GM18507 (cell line): ENCODE data around the gene LRCH4.
A peak's percentile ranks its signal among the peaks of the same experiment; 100 is the strongest.

Source experiments
- DNase-seq: peaks from one replicate; pipeline ENCODE4 v3.0.0; 2011; ENCODE audit warnings: low read depth; ENCODE audit not compliant: insufficient read length; ENCODE audit errors: extremely low spot score
- FAIRE-seq: peaks from 2 replicates; lab custom pipeline; 2011; peaks lifted over from hg19 to GRCh38; lab: Jason Lieb, UNC

LRCH4 gene

DNA sequence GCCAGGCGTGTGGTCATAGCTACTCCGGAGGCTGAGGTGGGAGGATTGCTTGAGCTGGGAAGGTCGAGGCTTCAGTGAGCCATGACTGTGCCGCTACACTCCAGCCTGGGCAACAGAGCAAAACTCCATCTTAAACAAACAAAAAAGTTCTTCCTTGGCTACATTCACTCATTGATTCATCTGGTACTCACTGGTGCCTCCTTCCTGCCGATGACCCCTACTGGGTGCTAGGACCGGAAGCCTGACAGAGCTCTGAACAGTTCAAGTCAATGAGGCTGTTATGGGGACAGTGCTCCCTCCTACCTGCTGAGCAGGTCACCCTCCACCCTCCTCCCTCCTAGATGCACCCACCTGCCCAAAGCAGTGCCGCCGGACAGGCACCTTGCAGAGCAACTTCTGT, 21.2 kb upstream of the LRCH4 start:
- DNase-seq, result no peak
- no peak for FAIRE-seq

DNA sequence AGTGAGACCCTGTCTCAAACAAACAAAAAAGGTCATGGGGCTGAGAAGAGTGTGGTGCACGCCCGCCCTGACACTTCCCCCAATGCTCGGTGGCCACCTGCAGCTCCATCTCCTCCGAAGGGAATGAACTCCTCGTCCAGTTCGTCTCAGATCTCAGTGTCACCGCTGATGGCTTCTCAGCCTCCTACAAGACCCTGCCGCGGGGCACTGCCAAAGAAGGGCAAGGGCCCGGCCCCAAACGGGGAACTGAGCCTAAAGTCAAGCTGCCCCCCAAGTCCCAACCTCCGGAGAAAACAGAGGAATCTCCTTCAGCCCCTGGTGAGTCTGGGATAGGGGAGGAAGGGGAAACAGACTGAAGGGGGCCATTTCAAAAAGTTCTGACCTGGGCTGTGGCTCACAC, 20.4 kb upstream of the LRCH4 start:
- DNase-seq (no peak), FAIRE-seq (no peak)

DNA sequence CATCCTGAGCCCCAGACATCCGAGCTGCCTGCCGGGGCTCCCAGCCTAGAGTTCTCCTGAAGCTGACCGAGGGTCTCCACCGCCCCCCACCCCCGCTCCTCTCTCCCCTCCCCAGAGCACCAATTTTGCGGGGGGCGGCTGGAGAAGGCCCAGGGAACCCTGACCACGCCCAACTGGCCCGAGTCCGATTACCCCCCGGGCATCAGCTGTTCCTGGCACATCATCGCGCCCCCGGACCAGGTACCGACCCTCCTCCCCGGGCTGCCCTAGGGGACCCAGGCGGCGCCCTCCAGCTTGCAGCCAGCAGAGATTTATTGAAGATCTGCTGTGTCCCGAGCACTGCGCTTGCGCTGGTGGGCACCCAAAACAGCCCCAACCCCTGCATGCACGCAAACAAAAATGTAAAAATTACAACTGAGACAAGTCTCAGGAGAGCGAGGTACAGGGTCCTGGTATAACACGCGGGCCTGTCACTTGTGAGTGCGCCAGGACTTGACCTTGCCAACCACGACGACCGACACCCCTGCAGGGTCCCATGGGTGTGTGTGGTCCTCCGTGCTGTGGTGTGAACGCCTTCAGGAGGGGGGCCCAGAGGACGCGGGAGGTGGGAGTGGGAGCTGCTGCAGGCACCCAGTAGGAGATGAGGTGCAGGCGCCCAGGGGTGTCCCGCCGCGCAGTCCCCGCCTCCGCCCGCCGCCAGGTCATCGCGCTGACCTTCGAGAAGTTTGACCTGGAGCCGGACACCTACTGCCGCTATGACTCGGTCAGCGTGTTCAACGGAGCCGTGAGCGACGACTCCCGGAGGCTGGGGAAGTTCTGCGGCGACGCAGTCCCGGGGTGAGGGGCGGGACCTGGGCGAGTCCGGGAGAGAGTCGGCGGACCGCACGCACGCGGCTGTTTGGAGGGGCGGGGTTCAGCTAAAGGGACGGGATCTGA, 19.3 kb upstream of the LRCH4 start:
- no peak for FAIRE-seq
- no peak for DNase-seq

DNA sequence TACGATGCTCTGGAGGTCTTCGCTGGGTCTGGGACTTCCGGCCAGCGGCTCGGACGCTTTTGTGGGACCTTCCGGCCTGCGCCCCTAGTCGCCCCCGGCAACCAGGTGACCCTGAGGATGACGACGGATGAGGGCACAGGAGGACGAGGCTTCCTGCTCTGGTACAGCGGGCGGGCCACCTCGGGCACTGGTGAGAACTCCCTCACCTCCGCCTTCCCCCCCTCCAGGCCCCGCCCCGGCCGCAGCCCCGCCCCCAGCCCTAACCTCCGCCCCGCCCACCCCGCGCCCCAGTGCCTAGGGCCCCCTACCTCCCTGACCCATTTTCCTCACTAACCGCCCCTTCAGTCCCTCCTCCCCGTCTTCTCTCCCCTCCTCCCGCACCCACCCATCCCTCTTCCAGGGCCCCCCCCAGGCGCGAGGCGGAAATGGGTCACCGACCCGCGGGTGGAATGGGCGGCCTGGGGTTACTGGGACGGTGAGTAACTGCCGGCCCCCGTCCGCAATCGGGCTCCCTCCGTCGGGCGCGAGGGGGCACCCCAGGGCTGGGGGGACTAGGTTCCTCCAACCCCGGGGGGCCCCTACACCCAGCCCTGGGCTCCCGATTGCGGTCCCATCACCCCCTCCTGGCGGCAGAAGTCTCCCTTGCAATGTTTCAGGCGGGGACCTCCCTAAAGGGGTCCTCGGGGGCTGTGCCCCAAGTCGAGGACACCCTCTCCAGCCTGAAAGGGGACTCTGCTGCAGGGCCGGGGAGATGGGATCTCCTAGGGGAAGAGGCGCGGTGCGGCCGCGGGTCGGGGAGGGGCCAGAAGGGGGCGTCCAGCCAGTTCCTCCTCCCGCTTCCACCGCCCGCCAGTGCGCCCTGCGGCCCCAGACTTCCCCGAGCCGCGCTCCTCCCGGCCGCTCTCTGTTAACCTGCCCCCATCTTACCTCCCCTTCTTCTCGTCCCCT, 18.4 kb upstream of the LRCH4 start:
- peak; percentile 26 for FAIRE-seq
- peak; percentile 78 for DNase-seq

DNA sequence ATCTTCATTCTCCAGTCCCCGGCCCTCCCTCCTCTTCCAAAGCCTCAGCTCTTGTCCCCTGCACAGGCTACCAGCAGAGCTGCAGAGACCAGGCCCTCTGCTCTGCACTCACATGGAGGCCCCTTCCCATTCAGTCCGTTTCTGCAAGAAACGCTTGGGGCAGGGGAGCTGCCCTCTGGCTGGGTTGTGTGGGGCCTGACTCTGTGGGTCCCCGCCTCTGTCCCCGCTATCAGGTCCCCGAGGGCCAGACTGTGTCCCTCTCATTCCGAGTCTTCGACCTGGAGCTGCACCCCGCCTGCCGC, 17.7 kb upstream of the LRCH4 start:
- DNase-seq (no peak), FAIRE-seq (no peak)

DNA sequence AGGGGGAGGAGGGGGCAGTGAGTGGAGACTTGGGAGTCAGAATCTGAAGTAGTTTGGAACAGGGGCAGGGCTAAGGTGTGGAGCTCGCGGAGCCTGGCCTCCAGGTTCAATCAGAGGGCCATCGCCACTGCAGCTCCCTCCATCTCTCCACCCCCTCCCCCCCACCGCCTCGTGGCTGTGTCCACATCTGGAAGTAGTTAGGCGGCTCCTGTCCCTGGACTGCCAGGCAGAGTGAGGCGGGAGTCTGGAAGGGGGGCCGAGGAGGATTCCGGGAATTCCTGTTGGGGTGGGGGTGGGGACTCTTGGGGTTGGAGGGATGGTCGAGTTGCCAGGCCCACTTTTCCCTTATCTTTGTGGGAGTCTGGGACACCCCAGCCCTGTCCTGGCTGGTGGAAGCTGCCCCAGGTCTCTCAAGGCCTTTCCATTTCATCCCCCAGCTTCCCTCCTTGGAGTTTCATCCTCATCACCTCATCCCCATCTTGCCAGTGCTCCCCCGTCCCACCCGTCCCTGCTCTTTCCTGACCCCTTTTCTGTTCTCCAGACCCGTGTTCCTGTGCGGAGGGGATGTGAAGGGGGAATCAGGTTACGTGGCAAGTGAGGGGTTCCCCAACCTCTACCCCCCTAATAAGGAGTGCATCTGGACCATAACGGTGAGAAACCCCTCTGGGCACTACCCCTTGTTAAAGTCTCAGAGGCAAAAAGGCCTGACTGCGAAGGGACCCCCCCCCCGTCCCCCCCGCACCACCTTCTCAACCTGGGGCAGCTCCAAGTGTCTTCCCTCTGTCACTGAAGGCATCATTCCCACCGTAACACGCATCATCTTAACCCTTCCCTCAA, 17.2 kb upstream of the LRCH4 start:
- DNase-seq (no peak), FAIRE-seq (no peak)

DNA sequence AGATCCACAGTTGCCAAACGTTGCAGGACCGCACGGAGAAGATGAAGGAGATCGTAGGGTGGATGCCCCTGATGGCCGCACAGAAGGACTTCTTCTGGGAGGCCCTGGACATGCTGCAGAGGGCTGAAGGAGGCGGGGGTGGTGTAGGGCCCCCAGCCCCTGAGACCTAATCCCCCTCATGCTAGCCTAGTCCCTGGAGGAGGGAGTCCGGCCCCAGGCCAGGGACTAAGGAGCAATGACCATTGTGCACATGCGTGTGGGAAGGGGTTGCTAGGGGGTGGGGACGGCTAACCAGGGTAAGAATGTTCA, 14.8 kb upstream of the LRCH4 start:
- no peak for DNase-seq
- no peak for FAIRE-seq

DNA sequence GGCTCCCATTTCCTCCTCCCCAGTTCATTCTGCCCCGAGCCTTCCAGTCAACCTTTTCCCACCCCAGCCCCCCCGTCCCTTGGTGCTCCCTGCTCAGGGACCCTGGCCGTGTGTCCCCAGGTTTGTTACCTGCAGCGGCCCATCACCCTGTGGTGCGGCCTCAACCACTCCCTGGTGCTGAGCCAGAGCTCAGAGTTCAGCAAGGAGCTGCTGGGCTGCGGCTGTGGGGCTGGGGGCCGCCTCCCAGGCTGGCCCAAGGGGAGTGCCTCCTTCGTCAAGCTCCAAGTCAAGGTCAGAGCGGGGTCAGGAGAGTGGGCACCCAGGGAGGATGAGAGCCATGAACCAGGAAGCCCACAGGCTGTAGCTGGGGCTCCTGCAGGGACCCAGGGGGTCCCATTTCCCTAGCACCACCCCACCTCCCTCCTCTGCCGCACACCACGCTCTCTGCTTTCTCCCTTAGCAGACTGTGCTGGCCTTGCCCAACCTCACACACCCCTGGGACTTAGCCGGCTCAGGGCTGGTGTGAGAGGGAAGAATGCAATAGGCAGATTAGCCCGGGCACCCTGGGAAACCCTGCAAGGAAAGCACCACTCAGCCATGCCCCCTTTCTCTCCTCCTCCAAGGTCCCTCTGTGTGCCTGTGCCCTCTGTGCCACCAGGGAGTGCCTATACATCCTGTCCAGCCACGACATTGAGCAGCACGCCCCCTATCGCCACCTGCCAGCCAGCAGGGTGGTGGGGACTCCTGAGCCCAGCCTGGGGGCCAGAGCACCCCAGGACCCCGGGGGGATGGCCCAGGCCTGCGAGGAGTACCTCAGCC, 14.2 kb upstream of the LRCH4 start:
- DNase-seq (no peak), FAIRE-seq (no peak)

DNA sequence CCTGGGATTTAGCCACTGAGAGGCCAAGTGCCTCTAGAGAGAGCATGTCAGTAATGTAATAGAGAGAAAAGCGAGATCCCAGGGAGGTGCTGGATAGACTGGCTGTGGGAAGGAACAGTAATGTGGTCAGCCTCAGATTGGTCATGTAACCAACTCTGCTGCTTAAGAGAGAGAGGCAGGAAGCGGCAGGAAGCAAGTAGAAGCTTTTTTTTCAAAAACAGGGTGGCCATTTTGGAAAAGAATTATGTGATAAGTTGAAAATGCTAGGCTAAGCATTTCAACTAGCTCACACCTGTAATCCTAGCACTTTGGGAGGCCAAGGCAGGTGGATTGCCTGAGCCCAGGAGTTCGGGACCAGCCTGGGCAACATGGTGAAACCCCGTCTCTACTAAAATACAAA, 12.5 kb upstream of the LRCH4 start:
- DNase-seq (no peak), FAIRE-seq (no peak)

DNA sequence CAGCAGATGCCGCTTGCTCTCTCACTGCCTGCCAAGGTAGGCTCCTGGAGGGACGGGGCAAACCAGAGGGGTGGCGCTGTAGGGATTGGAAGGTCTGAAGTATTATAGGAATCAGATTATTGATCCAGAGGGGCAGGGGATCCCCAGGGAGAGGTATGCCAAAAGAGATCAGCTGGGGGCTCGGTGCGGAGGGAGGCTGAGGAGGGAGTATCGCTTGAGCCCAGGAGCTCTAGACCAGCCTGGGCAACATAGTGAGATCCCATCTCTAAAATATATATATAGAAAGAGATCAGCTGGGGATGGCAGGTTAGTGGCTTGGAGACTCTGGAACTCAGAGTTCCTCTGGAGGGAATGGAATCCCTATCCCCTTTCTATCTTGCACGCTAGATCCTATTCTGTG, 9.3 kb upstream of the LRCH4 start:
- FAIRE-seq (no peak), DNase-seq (no peak)

DNA sequence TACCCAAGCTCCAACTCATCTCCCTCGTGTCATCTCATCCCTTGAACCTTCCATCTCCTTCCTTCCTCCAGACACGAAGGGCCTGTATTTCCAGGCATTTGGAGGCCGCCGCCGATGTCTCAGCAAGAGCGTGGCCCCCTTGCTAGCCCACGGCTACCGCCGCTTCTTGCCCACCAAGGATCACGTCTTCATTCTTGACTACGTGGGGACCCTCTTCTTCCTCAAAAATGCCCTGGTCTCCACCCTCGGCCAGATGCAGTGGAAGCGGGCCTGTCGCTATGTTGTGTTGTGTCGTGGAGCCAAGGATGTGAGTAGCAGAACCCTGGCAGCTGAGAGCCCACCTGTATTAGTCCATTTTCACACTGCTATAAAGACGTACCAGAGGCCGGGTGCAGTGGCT, 5.7 kb upstream of the LRCH4 start:
- FAIRE-seq, result no peak
- DNase-seq, result no peak

DNA sequence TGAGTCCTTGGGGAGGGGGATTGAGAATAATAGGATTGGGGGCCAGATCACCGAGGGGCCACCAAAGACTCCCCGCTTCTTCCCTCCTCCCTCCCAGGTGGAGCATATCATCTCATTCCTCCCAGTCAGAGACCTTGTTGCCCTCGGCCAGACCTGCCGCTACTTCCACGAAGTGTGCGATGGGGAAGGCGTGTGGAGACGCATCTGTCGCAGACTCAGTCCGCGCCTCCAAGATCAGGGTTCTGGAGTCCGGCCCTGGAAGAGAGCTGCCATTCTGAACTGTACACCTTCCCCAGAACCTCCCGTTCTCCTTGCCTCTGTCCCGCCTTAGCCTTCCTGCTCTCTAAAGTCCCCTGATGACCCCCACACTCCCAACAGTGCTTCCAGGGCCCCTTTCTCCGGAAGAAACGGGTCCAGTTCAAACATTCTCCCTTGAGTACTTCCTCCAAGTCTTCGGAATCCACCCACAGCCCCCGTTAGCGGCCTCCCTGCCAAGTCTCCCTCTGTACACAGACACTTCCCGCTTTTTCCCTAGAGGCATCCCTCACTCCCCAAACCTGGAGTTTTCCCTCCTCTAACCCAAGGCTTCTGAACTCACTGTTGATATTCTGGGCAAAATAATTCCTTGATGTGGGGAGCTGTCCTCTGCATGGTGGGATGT, 4.3 kb upstream of the LRCH4 start:
- DNase-seq, result no peak
- no peak for FAIRE-seq

DNA sequence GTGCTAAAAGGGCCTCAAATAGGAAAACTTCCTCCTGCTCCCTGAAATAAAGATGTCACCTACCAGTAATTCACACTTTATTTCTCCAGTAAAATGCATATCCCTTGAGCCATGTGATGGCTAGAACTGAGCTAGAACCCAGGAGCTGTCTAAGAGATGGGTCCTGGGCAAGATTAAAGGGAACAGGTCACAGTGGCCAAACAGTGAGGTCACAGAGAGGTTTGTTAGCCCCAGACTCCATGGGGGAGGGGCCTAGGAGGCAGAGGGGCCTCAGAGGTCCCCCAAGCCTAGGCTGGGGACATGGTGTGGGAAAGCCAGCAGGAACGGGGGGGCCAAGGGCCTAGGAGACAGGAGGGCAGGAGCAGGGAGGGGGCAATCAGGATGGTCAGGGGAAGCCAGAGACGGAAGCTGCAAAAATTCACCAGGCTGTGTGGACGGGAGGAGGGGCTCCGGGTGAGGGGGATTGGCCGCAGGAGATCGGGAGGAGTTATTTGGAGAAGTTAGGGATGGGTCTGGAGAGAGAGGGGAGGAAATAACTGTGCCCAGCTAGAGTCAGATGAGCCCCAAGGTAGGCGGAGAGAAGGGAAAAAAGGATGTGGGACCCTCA, 3.5 kb upstream of the LRCH4 start:
- FAIRE-seq, result no peak
- no peak for DNase-seq

DNA sequence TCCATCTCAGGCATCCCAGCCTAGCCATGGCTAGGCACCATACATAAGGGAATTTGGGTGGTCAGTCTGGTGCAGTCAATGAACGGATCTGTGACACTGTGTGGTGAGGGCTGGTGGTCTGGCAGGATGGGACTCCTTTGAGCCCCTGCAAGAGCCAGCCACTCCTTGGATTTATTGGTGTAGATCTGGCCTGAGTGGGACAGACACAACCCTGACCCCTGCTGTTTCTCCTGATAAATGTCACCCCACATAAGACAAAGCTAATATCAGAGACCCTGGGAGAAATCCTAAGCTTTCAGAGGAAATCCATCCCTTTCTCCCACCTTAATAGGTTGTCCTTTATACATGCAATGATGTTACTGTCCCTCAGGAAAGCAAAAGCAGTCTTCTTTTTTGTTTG, 2.5 kb upstream of the LRCH4 start:
- FAIRE-seq (no peak), DNase-seq (no peak)

DNA sequence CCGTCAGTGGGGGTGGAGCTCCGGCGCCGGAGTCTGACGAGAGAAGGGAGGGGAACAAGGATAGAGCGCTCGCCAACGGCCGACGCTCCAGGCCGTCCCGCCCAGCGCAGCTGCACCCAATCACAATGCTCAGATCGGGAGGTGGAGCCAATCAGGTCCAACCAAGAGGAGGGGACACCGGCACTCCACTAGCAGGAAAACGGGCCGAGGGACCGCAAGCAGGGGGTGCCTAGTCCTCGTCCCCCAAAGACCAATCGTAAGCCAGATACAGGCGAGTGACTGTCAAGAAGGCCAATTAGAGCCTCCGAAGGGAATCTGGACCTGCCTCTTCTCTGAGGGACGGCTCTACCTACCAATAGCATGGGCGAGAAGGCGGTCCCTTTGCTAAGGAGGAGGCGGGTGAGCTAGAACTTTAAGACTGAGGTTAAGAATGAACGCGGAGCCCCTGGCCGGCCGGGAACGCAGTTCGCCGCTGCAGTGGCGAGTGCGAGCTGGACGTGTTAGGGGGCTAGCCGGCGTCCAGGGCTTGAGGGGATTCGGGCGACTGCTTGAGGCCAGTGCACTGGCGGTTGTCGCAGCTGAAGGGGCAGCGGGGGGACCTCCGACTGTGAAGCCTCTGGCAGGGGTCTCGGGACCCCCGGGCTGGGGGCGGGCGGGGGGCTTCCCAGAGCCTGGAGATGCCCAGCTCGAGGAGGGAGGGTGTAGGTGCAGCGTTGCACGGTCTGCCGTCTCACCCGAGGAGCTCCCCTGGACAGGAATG, 517 bp upstream of the LRCH4 start, which contains the start of gene FBXO24:
Gene FBXO24, plus strand, starts transcription at position 63 of the 760 bp plus-strand sequence. Its CDS starts 298 bp downstream, at position 361.
- DNase-seq (peak; percentile 100), FAIRE-seq (peak; percentile 100)

DNA sequence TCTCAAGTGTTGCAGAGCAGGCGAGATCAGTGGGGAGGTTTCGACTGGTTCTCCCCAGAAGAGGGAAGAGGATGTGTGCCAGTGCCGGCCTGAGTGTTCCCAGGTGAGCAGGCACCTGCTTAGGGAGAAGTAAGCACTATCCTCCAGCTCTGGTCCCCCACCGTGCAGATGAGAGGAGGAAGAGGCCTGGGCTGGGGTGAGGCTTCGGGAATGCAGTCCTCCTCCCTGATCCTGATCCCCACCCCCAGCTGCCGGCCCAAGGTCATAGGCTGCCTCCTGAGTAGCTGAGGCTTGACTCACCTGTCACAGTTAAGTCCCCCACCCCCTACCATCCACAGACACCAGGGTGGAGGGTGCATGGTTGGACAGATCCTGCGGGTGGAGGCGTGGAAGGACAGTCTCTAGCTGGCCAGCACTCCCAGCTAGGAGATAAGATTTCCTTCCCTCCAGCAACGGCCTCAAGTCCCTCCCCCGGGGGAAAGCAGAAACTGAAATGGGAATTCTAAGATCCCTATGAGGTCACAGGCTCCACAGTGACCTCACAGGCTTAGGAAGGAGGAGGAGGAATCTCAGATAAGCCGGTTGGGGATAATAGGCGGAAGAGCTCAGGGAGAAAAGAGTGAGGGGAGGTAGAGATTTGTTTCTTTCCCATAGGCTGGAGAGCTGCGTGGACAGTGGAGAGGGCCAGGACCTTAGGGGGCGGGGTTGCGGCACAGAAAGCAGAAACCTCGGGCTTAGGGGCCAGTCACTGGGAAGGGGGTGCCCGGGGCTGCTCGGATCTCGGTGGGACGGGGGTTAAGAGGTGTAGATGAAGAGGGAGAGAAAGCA, 1.0 kb downstream of the LRCH4 start:
- no peak for FAIRE-seq
- DNase-seq, result no peak
